Activated CD4-positive, alpha-beta T cell treated with anti-CD3 and anti-CD28 coated beads, Interleukin-2, amount 10 ng/mL, durations not matched to agents 7 days and 5 days (primary cell): ENCODE data around the gene NAXE. TPM values are rescaled to one million over a fixed set of nuclear protein-coding genes. Genes with fewer than 3 reads are reported as not detected.

Experiments used
- CTCF ChIA-PET: fragments of 350-600 bp; sonication (Branson Sonifier 250); formaldehyde crosslinking; loops from one replicate; lab custom pipeline; 2021; ENCODE audit warnings: antibody characterized with exemption; lab: Charles Lee
- POLR2A ChIA-PET: fragments of 350-600 bp; sonication (Branson Sonifier 250); formaldehyde crosslinking; loops from one replicate; lab custom pipeline; 2021; ENCODE audit warnings: antibody characterized with exemption; lab: Charles Lee
- DNase-seq: peaks from one replicate; pipeline ENCODE4 v3.0.0-alpha.2; 2020
- H3K27ac Mint-ChIP-seq: one replicate; pipeline ENCODE4 v1.8.0; 2021; ENCODE audit warnings: mild to moderate bottlenecking, moderate library complexity, mixed read lengths
- H3K27me3 Mint-ChIP-seq: one replicate; pipeline ENCODE4 v1.8.0; 2021; ENCODE audit warnings: mixed read lengths
- H3K36me3 Mint-ChIP-seq: one replicate; pipeline ENCODE4 v1.8.0; 2021; ENCODE audit warnings: low read depth, mixed read lengths
- H3K4me1 Mint-ChIP-seq: one replicate; pipeline ENCODE4 v1.8.0; 2021; ENCODE audit warnings: mixed read lengths
- H3K4me3 Mint-ChIP-seq: one replicate; pipeline ENCODE4 v1.8.0; 2021; ENCODE audit warnings: mild to moderate bottlenecking, moderate library complexity, mixed read lengths
- H3K9me3 Mint-ChIP-seq: one replicate; pipeline ENCODE4 v1.8.0; 2021; ENCODE audit warnings: mixed read lengths
- total RNA-seq, 2 experiments: library from RNA; stranded (reverse); gene quantifications; one replicate each; pipeline ENCODE4 v1.2.3, GENCODE V29; 2021

NAXE gene
- total RNA-seq, 2 experiments from 2014 or later, result 52.9 to 54.2 TPM

DNA sequence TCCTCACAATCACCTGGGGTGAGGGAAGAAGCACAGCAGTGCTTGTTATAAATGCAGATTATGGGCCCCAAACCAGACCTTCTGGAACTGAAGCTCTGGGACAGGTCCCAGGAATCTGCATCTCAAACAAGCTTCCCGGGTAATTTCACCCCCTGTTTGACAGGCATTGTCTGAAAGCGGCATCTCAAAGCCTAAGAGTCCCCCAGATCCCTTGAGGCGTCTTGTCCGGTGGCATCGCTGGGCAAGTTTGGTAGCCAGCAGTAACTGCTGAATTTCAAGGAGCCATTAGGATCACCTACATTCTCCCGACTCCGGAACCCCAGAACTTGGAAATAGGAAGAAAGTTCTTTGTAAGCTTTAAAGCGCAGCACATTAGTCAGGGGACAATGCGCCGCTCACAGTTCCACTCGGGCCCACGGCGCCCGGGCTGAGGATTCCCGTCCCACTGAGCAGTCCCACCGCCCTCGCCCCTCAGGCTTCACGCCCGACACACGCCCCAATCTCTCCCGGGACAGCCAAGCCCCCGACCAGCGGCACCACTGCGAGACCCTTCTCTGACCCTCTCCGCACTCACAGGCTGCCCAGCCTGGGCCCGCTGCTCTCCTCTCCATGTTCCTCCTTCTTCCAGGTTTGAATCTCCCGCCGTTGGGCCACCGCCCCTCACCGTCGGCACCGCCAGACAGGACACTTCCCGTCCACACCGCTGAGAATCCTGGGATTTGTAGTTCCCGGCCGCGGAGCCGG is 19.5 kb upstream of the NAXE start, which contains the start of gene IQGAP3:
Gene IQGAP3 (minus strand): TSS at position 647 of the 744 bp plus-strand sequence. CDS start 36 bp downstream, at position 611.
- POLR2A ChIA-PET, result no interaction called here
- peaks cover 25% of the 10 kb centered on the region for H3K4me1 Mint-ChIP-seq
- peak within 1 kb of the TSS; percentile 78 for H3K27ac Mint-ChIP-seq
- H3K36me3 Mint-ChIP-seq, result peaks cover 16% of the 10 kb centered on the region
- H3K27me3 Mint-ChIP-seq, result peaks cover 15% of the 10 kb centered on the region
- CTCF ChIA-PET, result interaction anchor here (0.7 to 3.1 kb wide), 2 partner anchors 17 to 91 kb away, joined by 3 to 8 read pairs; no protein-coding TSS in a partner anchor
- no peaks in the 10 kb centered on the region for H3K9me3 Mint-ChIP-seq
- DNase-seq, result peak; percentile 86
- H3K4me3 Mint-ChIP-seq, result peak within 1 kb of the TSS; percentile 94

DNA sequence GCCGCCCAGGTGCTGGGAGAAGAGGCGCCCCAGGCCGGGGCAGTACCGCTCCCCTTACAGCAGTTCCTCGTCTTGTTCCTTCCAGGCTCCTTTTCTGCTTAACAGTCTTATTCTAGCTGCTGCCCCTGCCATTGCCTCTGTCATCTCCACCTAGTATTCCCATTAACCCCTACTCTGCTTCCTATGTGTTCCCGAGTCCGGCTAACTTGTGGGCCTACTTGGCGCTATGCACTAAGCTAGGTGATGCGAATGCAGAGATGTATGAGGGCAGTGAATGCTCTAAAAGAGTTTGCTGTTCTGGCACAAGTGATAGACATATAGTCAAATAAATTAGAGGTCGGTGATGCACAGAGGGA is 18.9 kb upstream of the NAXE start:
- CTCF ChIA-PET, result interaction anchor here (0.7 to 3.1 kb wide), 2 partner anchors 9 to 18 kb away, joined by 3 to 8 read pairs; no protein-coding TSS in a partner anchor

DNA sequence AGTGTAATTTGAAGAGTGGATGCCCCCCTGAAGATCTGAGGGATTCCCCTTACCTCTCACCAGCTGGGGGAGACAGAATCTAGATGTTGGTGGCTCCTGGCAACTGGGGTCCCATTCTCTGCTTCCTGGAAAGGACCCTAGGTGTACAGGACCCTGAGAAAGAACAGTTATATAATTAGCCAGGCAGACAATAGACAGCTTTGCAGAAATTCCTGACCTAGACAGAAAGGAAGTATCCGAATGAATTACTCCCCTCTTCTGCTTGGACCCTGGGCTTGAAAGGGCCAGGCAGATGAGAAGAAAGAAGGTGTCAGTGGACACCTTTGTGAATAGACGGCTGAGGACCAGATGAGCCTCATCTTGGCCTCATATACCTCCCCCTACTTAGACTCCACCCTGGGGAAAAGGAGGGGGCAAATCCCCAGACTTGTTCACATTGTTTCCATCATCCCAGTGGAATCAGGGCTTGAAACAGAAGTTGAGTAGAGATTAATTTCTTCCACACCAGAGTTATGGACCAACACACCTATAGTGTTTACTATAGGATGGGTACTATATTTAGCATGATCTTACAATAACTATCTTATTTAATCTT is 17.4 kb upstream of the NAXE start:
- Mint-ChIP-seq H3K4me3 (no peak overlapping the region), H3K4me1 (peaks cover 25% of the 10 kb centered on the region), H3K27me3 (peaks cover 15% of the 10 kb centered on the region), H3K36me3 (peaks cover 7% of the 10 kb centered on the region), H3K9me3 (no peaks in the 10 kb centered on the region), H3K27ac (no peak overlapping the region)
- DNase-seq, result no peak
- ChIA-PET POLR2A (no interaction called here), CTCF (interaction anchor here (2.3 kb wide), 1 partner anchor 188 kb away, joined by 7 read pairs; no protein-coding TSS in a partner anchor)

More for the DNA sequence above, 18.9 kb upstream of the NAXE start:
- POLR2A ChIA-PET, result no interaction called here
- Mint-ChIP-seq H3K27ac (peak overlapping the region; percentile 78), H3K36me3 (peaks cover 13% of the 10 kb centered on the region), H3K9me3 (no peaks in the 10 kb centered on the region), H3K27me3 (peaks cover 15% of the 10 kb centered on the region), H3K4me3 (peak overlapping the region; percentile 94), H3K4me1 (peaks cover 25% of the 10 kb centered on the region)
- DNase-seq, result no peak

DNA sequence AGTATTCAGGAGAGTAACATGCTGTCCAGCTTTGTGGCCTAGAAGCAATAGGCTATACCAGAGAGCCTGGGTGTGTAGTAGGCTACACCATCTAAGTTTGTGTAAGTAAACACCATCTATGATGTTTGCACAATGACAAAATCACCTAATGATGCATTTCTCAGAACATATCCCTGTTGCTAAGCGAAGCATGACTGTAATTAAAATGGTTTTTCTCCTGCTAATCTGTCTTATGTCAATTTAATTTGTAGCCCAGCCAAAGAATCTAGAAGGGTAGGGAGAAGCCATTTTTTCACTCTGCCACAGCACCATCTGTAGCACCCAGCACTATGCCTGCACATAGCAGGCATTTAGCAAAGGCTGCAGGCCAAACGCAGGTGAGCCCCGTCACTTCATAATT is 14.0 kb upstream of the NAXE start:
- H3K27ac Mint-ChIP-seq, result no peak overlapping the region
- peaks cover 15% of the 10 kb centered on the region for H3K4me1 Mint-ChIP-seq
- no peak overlapping the region for H3K4me3 Mint-ChIP-seq
- DNase-seq, result no peak
- no peaks in the 10 kb centered on the region for H3K36me3 Mint-ChIP-seq
- CTCF ChIA-PET, result interaction anchor here (1.0 to 1.5 kb wide), 2 partner anchors 76 to 97 kb away, joined by 3 to 4 read pairs; no protein-coding TSS in a partner anchor
- H3K9me3 Mint-ChIP-seq, result no peaks in the 10 kb centered on the region
- H3K27me3 Mint-ChIP-seq, result peaks cover 9% of the 10 kb centered on the region
- POLR2A ChIA-PET, result no interaction called here

DNA sequence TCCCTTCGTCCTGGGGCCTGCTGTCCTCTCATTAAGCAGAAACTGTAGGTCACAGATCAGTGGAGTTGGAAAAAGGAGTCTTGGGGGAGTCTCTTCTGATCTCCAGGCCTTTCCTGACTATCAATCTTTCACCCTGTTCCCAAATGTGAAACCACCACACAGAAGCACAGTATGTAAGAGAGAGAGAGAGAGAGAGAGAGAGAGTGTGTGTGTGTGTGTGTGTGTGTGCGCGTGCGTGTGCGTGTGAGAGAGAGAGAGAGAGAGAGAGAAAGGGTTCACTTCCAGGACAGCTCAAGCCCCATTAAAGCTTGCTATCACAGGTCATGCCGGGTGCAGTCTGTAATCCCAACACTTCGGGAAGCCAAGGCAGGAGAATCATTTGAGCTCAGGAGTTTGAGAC is 13.5 kb upstream of the NAXE start:
- DNase-seq, result no peak
- H3K27me3 Mint-ChIP-seq, result peaks cover 5% of the 10 kb centered on the region
- no peak overlapping the region for H3K27ac Mint-ChIP-seq
- peaks cover 16% of the 10 kb centered on the region for H3K4me1 Mint-ChIP-seq
- H3K9me3 Mint-ChIP-seq, result no peaks in the 10 kb centered on the region
- ChIA-PET POLR2A (no interaction called here), CTCF (interaction anchor here (0.7 to 1.0 kb wide), 2 partner anchors 76 to 149 kb away, joined by 3 read pairs; no protein-coding TSS in a partner anchor)
- no peaks in the 10 kb centered on the region for H3K36me3 Mint-ChIP-seq
- H3K4me3 Mint-ChIP-seq, result no peak overlapping the region

DNA sequence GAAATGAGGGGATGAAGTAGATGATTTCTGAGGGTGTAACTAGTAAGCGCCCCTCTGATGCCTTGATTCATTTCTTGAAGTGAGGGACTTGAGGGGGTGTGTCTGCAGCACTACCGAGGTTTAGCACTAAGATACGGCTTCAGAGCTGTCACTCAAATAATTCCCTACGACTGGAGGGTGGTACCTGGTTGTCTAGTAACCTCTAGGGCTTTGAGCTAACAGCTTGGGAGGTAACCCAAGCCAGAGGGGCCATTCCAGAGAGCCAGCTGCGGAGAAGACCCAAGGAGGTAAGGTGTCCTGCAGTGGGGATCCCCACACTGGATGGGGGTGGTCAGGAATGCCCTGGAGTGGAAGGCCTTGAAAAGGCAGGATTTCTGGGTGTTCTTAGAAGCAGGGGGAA is 12.1 kb upstream of the NAXE start, which contains the start of gene TTC24:
Gene TTC24 (plus strand): TSS at position 252 of the 400 bp plus-strand sequence. CDS start 1,642 bp downstream, outside the sequence.
- Mint-ChIP-seq H3K36me3 (no peaks in the 10 kb centered on the region), H3K27me3 (peaks cover 3% of the 10 kb centered on the region), H3K27ac (no peak within 1 kb of the TSS), H3K4me1 (peaks cover 24% of the 10 kb centered on the region), H3K9me3 (no peaks in the 10 kb centered on the region), H3K4me3 (no peak within 1 kb of the TSS)
- ChIA-PET POLR2A (no interaction called here), CTCF (interaction anchor here (0.6 to 1.7 kb wide), 7 partner anchors 9 to 194 kb away, joined by 3 to 8 read pairs (median 3); partner anchors contain the start of gene NAXE)
- no peak for DNase-seq

DNA sequence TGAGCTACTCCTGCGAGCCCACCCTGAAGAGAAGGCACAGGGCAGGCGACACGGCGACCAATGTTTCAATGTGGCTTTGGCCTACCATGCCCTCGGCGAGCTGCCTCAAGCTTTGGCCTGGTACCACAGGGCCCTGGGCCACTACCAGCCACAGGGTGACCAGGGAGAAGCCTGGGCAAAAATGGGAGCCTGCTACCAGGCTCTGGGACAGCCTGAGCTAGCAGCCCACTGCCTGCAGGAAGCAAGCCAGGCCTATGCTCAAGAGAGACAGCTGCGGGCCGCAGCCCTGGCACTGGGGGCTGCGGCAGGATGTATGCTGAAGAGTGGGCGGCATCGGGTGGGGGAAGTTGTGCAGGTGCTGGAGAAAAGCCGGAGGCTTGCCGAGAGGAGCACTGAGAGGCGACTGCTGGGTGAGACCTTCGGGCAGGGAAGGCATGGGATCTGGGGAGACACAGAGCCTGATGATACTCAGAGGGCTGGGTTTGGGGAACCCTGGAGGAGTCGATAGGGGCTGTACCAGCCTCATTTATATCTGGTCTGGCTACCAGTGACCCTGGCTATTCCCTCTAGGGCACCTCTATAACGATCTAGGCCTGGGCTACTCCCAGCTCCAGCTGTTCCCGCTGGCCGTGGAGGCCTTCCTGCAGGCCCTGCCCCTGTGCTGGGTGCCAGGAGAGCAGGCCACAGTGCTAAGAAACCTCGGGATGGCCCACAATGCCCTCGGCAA is 9.8 kb upstream of the NAXE start:
- Mint-ChIP-seq H3K4me1 (peaks cover 26% of the 10 kb centered on the region), H3K27ac (peak overlapping the region; percentile 92), H3K36me3 (no peaks in the 10 kb centered on the region), H3K9me3 (no peaks in the 10 kb centered on the region), H3K27me3 (no peaks in the 10 kb centered on the region), H3K4me3 (peak overlapping the region; percentile 60)
- no peak for DNase-seq
- ChIA-PET POLR2A (interaction anchor here (0.7 kb wide), 1 partner anchor 11 kb away, joined by 4 read pairs; no protein-coding TSS in a partner anchor), CTCF (interaction anchor here (0.7 to 2.0 kb wide), 8 partner anchors 9 to 101 kb away, joined by 3 to 5 read pairs (median 3); partner anchors contain the start of genes MEF2D and NAXE)

DNA sequence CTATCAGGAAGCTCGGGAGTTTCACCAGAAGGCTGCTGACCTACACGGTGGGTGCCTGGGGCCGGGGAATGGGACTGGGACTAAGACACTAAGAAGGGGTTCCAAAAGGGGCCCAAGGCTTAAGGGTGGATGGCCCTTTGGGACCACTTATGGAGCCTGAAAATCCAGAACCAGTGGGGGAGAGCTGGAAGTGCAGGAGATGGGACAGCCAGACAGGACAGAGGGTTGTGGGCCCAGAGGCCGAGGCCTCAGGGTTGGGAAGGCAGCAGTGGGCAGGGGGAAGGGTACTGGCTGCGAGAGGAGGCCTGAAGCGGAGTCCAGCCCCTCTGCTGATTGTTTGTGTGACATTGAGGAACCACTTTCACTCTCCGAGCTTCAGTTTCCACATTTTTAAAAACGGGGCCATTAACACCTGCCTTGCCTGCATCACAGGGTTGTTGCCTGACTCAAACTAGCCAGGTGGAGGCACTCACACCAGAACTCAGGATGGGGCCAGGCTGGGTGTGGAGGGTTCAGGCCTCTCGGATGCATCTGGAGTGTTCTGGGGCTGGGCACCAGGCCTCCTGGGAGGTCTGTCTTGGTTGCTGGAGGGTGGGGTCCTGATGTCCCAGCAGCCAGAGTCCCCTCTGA is 9.1 kb upstream of the NAXE start:
- no peaks in the 10 kb centered on the region for H3K36me3 Mint-ChIP-seq
- CTCF ChIA-PET, result interaction anchor here (0.7 to 2.0 kb wide), 8 partner anchors 10 to 102 kb away, joined by 3 to 5 read pairs (median 3); partner anchors contain the start of genes MEF2D and NAXE
- peaks cover 27% of the 10 kb centered on the region for H3K4me1 Mint-ChIP-seq
- POLR2A ChIA-PET, result no interaction called here
- no peaks in the 10 kb centered on the region for H3K9me3 Mint-ChIP-seq
- no peak for DNase-seq
- H3K27ac Mint-ChIP-seq, result peak overlapping the region; percentile 92
- no peaks in the 10 kb centered on the region for H3K27me3 Mint-ChIP-seq
- H3K4me3 Mint-ChIP-seq, result peak overlapping the region; percentile 60

DNA sequence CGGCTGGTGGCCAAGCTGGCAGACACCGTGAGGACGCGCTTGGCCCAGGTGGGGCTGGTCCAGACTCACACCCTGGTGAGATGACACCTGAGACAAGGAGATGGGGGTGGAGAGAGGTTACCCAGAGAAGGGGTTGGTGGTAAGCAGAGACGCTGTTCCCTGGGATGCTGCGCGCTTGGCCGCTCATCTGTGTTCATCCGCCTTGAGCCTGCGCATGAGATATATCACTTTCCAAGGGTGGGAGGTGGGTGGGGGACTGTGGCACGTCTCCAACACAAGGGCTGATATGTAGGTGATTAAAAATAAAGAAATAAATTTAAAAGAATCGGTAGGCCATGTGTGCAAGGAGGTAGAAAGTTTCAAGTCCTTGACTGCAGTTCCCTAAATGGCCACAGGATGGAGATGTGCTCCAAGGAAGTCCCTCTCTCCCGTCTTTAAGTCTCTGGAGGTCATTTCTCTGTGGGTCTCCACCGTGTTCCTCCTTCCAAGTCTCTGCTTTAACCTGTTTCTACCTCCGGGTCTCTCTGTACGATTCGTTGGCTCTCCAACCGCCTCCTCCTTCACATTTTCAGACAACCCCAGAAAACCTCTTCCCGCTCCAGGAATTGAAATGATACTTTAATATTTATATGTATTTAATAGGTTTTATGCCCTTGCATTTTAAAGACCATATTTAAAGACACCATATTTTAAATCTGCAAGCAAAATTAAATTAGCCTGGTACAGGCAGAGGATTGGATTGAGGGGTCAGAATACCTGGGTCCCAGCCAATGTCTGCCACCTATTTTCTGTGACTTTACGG is 7.6 kb upstream of the NAXE start:
- DNase-seq, result peak; percentile 86
- Mint-ChIP-seq H3K4me1 (peaks cover 27% of the 10 kb centered on the region), H3K4me3 (no peak overlapping the region), H3K36me3 (no peaks in the 10 kb centered on the region), H3K27ac (no peak overlapping the region), H3K9me3 (no peaks in the 10 kb centered on the region), H3K27me3 (no peaks in the 10 kb centered on the region)
- POLR2A ChIA-PET, result no interaction called here
- CTCF ChIA-PET, result interaction anchor here (0.6 to 1.2 kb wide), 3 partner anchors 30 to 142 kb away, joined by 3 to 5 read pairs (median 3); no protein-coding TSS in a partner anchor

DNA sequence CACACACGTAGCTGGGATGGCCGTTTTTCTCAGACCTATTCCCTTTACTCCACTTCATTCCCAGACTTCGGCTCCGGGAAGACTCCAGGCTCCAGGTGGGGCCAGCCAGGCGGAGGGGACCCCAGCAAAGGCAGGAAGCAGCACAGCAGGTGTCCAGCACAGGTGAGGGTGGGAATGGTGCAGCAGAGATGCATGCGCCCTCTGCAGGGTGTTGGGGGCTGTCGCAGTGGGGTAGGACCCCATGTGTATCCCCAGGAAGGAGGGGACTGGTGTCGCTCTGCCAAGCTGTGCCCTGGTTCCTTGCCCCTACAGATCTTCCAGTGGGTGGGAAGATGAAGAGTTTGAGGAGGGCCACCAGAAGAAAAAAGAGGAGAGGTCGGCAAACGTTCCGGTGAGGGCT is 6.8 kb upstream of the NAXE start:
- CTCF ChIA-PET, result interaction anchor here (0.6 to 2.2 kb wide), 3 partner anchors 10 to 141 kb away, joined by 3 to 4 read pairs (median 3); no protein-coding TSS in a partner anchor
- Mint-ChIP-seq H3K4me3 (no peak overlapping the region), H3K27ac (no peak overlapping the region), H3K36me3 (no peaks in the 10 kb centered on the region), H3K4me1 (peaks cover 27% of the 10 kb centered on the region), H3K27me3 (no peaks in the 10 kb centered on the region), H3K9me3 (no peaks in the 10 kb centered on the region)
- POLR2A ChIA-PET, result no interaction called here
- DNase-seq, result no peak

DNA sequence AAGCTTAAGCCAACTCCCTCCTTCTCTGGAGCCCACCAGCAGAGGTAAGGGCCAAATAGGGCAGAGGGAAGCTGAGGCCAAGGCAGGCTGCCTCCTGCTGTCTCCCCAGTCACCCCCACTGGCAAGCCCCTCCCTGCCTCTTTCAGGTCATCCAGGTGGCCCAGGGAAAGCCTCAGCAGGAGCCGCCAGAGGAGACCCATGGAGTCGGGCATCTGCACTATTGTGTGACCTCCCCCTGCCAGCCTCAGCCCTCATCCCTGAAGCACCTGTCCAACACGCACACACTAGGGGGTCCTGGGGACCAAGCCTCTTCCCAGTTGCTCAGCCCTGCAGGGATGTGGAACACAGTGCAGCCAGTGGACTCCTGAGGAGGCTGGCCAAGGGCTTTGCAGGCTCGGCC is 5.3 kb upstream of the NAXE start:
- H3K9me3 Mint-ChIP-seq, result no peaks in the 10 kb centered on the region
- no peaks in the 10 kb centered on the region for H3K27me3 Mint-ChIP-seq
- ChIA-PET CTCF (interaction anchor here (1.1 to 2.2 kb wide), 2 partner anchors 22 to 78 kb away, joined by 3 to 4 read pairs; no protein-coding TSS in a partner anchor), POLR2A (no interaction called here)
- no peaks in the 10 kb centered on the region for H3K36me3 Mint-ChIP-seq
- peaks cover 35% of the 10 kb centered on the region for H3K4me1 Mint-ChIP-seq
- DNase-seq, result no peak
- no peak overlapping the region for H3K27ac Mint-ChIP-seq
- no peak overlapping the region for H3K4me3 Mint-ChIP-seq
